Parathyroid adenoma (tissue), 2 donors: ENCODE measurements around the gene PCBP3.
"Not testable (repeated sequence)": the region's sequence is repeated elsewhere in the genome, so short reads cannot be mapped to it uniquely, and the experiment has no call there.

ENCODE experiments used
- H2AFZ ChIP-seq: fragments of 300-600 bp; sonication (generic); one replicate; pipeline ENCODE4 v1.7.0; 2017; ENCODE audit warnings: antibody characterized with exemption, mild to moderate bottlenecking
- H3K27ac ChIP-seq: fragments of 300-600 bp; sonication (generic); one replicate; pipeline ENCODE4 v1.7.0; 2017
- H3K27me3 ChIP-seq: fragments of 300-600 bp; sonication (generic); one replicate; pipeline ENCODE4 v1.7.0; 2017; ENCODE audit warnings: low read length; ENCODE audit not compliant: control insufficient read depth, insufficient read depth
- H3K36me3 ChIP-seq: fragments of 300-600 bp; sonication (generic); one replicate; pipeline ENCODE4 v1.7.0; 2017; ENCODE audit warnings: low read length; ENCODE audit not compliant: control insufficient read depth, insufficient read depth
- H3K4me1 ChIP-seq: fragments of 300-600 bp; sonication (generic); one replicate; pipeline ENCODE4 v1.7.0; 2017; ENCODE audit warnings: control low read depth
- H3K4me2 ChIP-seq: fragments of 300-600 bp; sonication (generic); one replicate; pipeline ENCODE4 v1.7.0; 2017; ENCODE audit warnings: low read length
- H3K4me3 ChIP-seq: fragments of 300-600 bp; sonication (generic); one replicate; pipeline ENCODE4 v1.7.0; 2017; ENCODE audit warnings: low read depth, low read length
- H3K79me2 ChIP-seq: fragments of 300-600 bp; sonication (generic); one replicate; pipeline ENCODE4 v1.7.0; 2017; ENCODE audit warnings: control low read depth
- H3K9ac ChIP-seq: fragments of 300-600 bp; sonication (generic); one replicate; pipeline ENCODE4 v1.7.0; 2017; ENCODE audit warnings: mild to moderate bottlenecking
- H3K9me3 ChIP-seq: fragments of 300-600 bp; sonication (generic); one replicate; pipeline ENCODE4 v1.7.0; 2017; ENCODE audit warnings: low read length; ENCODE audit not compliant: control insufficient read depth
- TF ChIP-seq, protein P1 (sequence below): fragments of 300-600 bp; sonication (generic); IDR thresholded peaks from one replicate; pipeline ENCODE4 v1.7.0; 2017; ENCODE audit warnings: antibody characterized with exemption, mild to moderate bottlenecking
- donor health status: primary hyperparathyroidism.

Gene PCBP3

DNA sequence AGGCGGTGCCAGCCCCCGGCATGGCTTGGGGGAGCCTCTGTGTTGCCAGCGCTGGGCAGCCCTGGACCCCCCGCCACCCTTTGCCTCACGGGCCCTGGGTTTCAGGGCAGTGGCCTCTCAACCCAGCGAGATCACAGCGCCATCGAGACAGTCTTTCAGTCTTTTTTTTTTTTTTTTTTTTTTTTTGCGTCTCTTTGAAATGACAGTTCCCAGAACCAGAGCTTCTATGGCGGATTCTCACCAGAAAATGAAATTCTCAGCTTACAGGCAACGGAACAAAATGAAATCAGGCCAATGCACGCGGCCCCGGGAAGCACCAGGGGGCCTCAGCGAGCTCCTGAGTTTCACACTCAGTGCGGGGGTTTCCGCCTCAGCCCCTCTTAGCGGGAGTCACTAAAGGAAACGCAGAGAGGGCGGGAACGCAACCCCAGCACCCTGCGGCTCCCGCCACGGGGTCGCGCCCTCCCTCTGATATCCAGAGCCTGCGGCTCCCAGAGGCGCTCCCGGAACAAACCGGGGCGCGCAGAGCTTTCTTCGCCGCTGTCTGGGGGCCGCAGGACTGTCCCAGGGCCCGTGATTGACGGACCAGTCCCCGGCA lies 330.0 kb downstream of the PCBP3 start:
- Histone ChIP-seq H3K36me3 (no peaks in the 10 kb centered on the region), H3K4me2 (peak overlapping the region; percentile 93), H3K79me2 (no peaks in the 10 kb centered on the region), H3K9ac (no peak overlapping the region), H3K27ac (peak overlapping the region; percentile 69), H3K4me3 (peak overlapping the region; percentile 71), H3K9me3 (no peaks in the 10 kb centered on the region), H3K4me1 (no peaks in the 10 kb centered on the region), H3K27me3 (no peaks in the 10 kb centered on the region), H2AFZ (peak overlapping the region; percentile 83)
- TF ChIP-seq, protein P1, sequence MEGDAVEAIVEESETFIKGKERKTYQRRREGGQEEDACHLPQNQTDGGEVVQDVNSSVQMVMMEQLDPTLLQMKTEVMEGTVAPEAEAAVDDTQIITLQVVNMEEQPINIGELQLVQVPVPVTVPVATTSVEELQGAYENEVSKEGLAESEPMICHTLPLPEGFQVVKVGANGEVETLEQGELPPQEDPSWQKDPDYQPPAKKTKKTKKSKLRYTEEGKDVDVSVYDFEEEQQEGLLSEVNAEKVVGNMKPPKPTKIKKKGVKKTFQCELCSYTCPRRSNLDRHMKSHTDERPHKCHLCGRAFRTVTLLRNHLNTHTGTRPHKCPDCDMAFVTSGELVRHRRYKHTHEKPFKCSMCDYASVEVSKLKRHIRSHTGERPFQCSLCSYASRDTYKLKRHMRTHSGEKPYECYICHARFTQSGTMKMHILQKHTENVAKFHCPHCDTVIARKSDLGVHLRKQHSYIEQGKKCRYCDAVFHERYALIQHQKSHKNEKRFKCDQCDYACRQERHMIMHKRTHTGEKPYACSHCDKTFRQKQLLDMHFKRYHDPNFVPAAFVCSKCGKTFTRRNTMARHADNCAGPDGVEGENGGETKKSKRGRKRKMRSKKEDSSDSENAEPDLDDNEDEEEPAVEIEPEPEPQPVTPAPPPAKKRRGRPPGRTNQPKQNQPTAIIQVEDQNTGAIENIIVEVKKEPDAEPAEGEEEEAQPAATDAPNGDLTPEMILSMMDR: peak; percentile 38

- no peaks in the 10 kb centered on the region for H3K27me3 ChIP-seq
- no peaks in the 10 kb centered on the region for H3K9me3 ChIP-seq
- H3K4me1 ChIP-seq: no peaks in the 10 kb centered on the region
- no peak overlapping the region for H3K9ac ChIP-seq
- H3K4me2 ChIP-seq: peak overlapping the region; percentile 93
- peak overlapping the region; percentile 69 for H3K27ac ChIP-seq
- H3K79me2 ChIP-seq: no peaks in the 10 kb centered on the region
- no peaks in the 10 kb centered on the region for H3K36me3 ChIP-seq
- TF ChIP-seq, protein P1: no peak
- H3K4me3 ChIP-seq: peak overlapping the region; percentile 71
- H2AFZ ChIP-seq: peak overlapping the region; percentile 83
Observed at GRCh38 chr21:45974073-45975019, 330.8 kb downstream of the PCBP3 start.

- H3K9ac ChIP-seq: no peak overlapping the region
Observed at GRCh38 chr21:45975020-45975666, 331.6 kb downstream of the PCBP3 start.

DNA sequence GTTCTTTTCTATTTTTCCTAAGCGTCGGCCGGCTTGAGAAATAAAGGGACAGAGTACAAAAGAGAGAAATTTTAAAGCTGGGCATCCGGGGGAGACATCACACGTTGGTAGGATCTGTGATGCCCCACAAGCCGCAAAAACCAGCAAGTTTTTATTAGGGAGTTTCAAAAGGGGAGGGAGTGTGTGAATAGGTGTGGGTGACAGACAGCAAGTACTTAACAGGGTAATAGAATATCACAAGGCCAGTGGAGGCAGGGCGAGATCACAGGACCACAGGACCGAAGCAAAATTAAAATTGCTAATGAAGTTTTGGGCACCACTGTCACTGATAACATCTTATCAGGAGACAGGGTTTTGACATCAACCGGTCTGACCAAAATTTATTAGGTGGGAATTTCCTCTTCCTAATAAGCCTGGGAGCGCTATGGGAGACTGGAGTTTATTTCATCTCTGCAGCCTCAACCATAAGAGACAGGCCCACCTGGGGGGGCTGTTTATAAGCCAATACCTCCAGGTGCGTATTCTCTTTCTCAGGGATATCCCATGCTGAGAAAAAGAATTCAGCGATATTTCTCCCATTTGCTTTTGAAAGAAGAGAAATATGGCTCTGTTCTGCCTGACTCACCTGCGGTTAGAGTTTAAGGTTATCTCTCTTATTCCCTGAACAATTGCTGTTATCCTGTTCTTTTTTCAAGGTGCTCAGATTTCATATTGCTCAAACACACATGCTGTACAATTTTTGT lies 332.3 kb downstream of the PCBP3 start:
- H3K36me3 ChIP-seq, H3K9me3 ChIP-seq, H3K27ac ChIP-seq, H3K79me2 ChIP-seq, H3K27me3 ChIP-seq, H3K4me3 ChIP-seq, H2AFZ ChIP-seq, H3K4me2 ChIP-seq, H3K9ac ChIP-seq, H3K4me1 ChIP-seq: not testable (repeated sequence)

More at GRCh38 chr21:45975020-45975666, 331.6 kb downstream of the PCBP3 start:
- Histone ChIP-seq H3K9me3 (no peaks in the 10 kb centered on the region), H3K79me2 (no peaks in the 10 kb centered on the region), H3K27me3 (no peaks in the 10 kb centered on the region), H3K27ac (no peak overlapping the region), H3K4me2 (no peak overlapping the region), H3K4me1 (no peaks in the 10 kb centered on the region), H3K36me3 (no peaks in the 10 kb centered on the region), H3K4me3 (no peak overlapping the region), H2AFZ (peak overlapping the region; percentile 11)
- TF ChIP-seq, protein P1: no peak
